A673 (cell line): Measurements from ENCODE around the gene RALB.

Experiments used
- CTCF ChIP-seq: fragments of 300-800, 200-600 bp; sonication (generic); conservative IDR thresholded peaks from 2 replicates; pipeline ENCODE4 v1.5.1; 2017; ENCODE audit warnings: low read depth, mild to moderate bottlenecking, antibody characterized with exemption, low read length, moderate library complexity, mixed read lengths
- EZH2 ChIP-seq: fragments of 200-600 bp; sonication (generic); IDR thresholded peaks from 2 replicates; pipeline ENCODE4 v1.6.1; 2017; ENCODE audit warnings: borderline replicate concordance, low read depth, mild to moderate bottlenecking, mixed read lengths, antibody characterized with exemption, low read length; ENCODE audit not compliant: poor library complexity, severe bottlenecking

GRCh38 chr2:120230515-120231471 is 21.9 kb upstream of the RALB start:
- TF ChIP-seq CTCF (no peak), EZH2 (no peak)
